Hindlimb muscle (tissue), 1 donor: Measurements from ENCODE around the gene ACTG1. TPM values are rescaled to one million over a fixed set of nuclear protein-coding genes. Genes with fewer than 3 reads are reported as not detected.

Source experiments
- DNase-seq: peaks from one replicate; pipeline ENCODE4 v3.0.0-alpha.2; 2013
- polyA plus RNA-seq: library from polyadenylated mRNA; unstranded; fragments of 120-200 nt; gene quantifications from one replicate; pipeline ENCODE4 v1.2.1, GENCODE V29; 2013; ENCODE audit not compliant: insufficient read length

The ACTG1 gene
- polyA plus RNA-seq, 1 donor = 1,339 TPM

GRCh38 chr17:81544281-81544974 is 31.8 kb upstream of the ACTG1 start:
- DNase-seq = no peak

GRCh38 chr17:81543756-81544155 is 31.2 kb upstream of the ACTG1 start:
- DNase-seq = no peak

- no peak for DNase-seq
These were observed 30.7 kb upstream of the ACTG1 start for GRCh38 chr17:81543339-81543675.

GRCh38 chr17:81542431-81543338 is 30.1 kb upstream of the ACTG1 start:
- no peak for DNase-seq

- DNase-seq = no peak
These were observed 28.5 kb upstream of the ACTG1 start for GRCh38 chr17:81541123-81541522.

- no peak for DNase-seq
These were observed 28.1 kb upstream of the ACTG1 start for GRCh38 chr17:81540676-81541027.

- no peak for DNase-seq
These were observed 27.5 kb upstream of the ACTG1 start for GRCh38 chr17:81539961-81540675.

GRCh38 chr17:81539571-81539900 is 26.9 kb upstream of the ACTG1 start:
- DNase-seq = no peak

GRCh38 chr17:81538651-81539570 is 26.3 kb upstream of the ACTG1 start:
- no peak for DNase-seq

GRCh38 chr17:81537856-81538555 is 25.4 kb upstream of the ACTG1 start:
- DNase-seq = no peak

GRCh38 chr17:81537343-81537855 is 24.8 kb upstream of the ACTG1 start:
- no peak for DNase-seq

GRCh38 chr17:81536299-81537290 is 24.0 kb upstream of the ACTG1 start:
- no peak for DNase-seq

GRCh38 chr17:81535480-81536298 is 23.1 kb upstream of the ACTG1 start:
- DNase-seq = no peak

GRCh38 chr17:81535007-81535328 is 22.4 kb upstream of the ACTG1 start:
- no peak for DNase-seq

GRCh38 chr17:81534157-81535006 is 21.8 kb upstream of the ACTG1 start:
- DNase-seq = no peak

- no peak for DNase-seq
These were observed 20.9 kb upstream of the ACTG1 start for GRCh38 chr17:81533339-81534141.

GRCh38 chr17:81532490-81533287 is 20.1 kb upstream of the ACTG1 start:
- no peak for DNase-seq
